Endothelial cell (in vitro differentiated cells): ENCODE measurements around the gene STMP1. TPM values are rescaled to one million over a fixed set of nuclear protein-coding genes. Genes with fewer than 3 reads are reported as not detected.

ENCODE experiments used
- DNase-seq: peaks from one replicate; pipeline ENCODE4 v3.0.0; 2021; ENCODE audit warnings: low spot score
- H3K27ac Mint-ChIP-seq: one replicate; pipeline ENCODE4 v1.8.0; 2021; ENCODE audit warnings: mixed read lengths, inconsistent platforms; ENCODE audit not compliant: unreplicated experiment
- H3K27me3 Mint-ChIP-seq: one replicate; pipeline ENCODE4 v1.8.0; 2021; ENCODE audit warnings: mild to moderate bottlenecking, moderate library complexity, mixed read lengths, inconsistent platforms; ENCODE audit not compliant: unreplicated experiment
- H3K36me3 Mint-ChIP-seq: one replicate; pipeline ENCODE4 v1.8.0; 2021; ENCODE audit warnings: mild to moderate bottlenecking, low read depth, mixed read lengths, inconsistent platforms; ENCODE audit not compliant: unreplicated experiment
- H3K4me1 Mint-ChIP-seq: one replicate; pipeline ENCODE4 v1.8.0; 2021; ENCODE audit warnings: mild to moderate bottlenecking, mixed read lengths, inconsistent platforms; ENCODE audit not compliant: unreplicated experiment
- H3K4me3 Mint-ChIP-seq: one replicate; pipeline ENCODE4 v1.8.0; 2021; ENCODE audit warnings: mild to moderate bottlenecking, mixed read lengths, inconsistent platforms; ENCODE audit not compliant: unreplicated experiment
- H3K9me3 Mint-ChIP-seq: one replicate; pipeline ENCODE4 v1.8.0; 2021; ENCODE audit warnings: mixed read lengths, inconsistent platforms; ENCODE audit not compliant: unreplicated experiment
- long read RNA-seq: library from polyadenylated mRNA; unstranded; transcript quantifications from one replicate; pipeline ENCODE4 v2.0.0, GENCODE V29; 2020; ENCODE audit not compliant: unreplicated experiment
- total RNA-seq: library from RNA; stranded (reverse); fragmentation: NEBNext Ultra II Directional; extraction: Animal tissue kit (Norgen Biotek cat#: 25700); gene quantifications from one replicate; pipeline ENCODE4 v1.2.1, GENCODE V29; 2021; ENCODE audit not compliant: unreplicated experiment
- TF ChIP-seq, protein P1 (sequence below): fragments of 200-600 bp; sonication (generic); IDR thresholded peaks from one replicate; pipeline ENCODE4 v1.5.0; 2021; ENCODE audit warnings: antibody characterized with exemption; ENCODE audit not compliant: unreplicated experiment

STMP1 gene
- total RNA-seq = 27.5 TPM
- long read RNA-seq, transcript STMP1-202 (3 exons, 2,450 nt) = major isoform, 25 of 28 reads
- long read RNA-seq, partial matches to known transcripts = 0 of 28 reads
- long read RNA-seq, other reads (novel, unspliced or antisense) = 3 of 28 reads

DNA sequence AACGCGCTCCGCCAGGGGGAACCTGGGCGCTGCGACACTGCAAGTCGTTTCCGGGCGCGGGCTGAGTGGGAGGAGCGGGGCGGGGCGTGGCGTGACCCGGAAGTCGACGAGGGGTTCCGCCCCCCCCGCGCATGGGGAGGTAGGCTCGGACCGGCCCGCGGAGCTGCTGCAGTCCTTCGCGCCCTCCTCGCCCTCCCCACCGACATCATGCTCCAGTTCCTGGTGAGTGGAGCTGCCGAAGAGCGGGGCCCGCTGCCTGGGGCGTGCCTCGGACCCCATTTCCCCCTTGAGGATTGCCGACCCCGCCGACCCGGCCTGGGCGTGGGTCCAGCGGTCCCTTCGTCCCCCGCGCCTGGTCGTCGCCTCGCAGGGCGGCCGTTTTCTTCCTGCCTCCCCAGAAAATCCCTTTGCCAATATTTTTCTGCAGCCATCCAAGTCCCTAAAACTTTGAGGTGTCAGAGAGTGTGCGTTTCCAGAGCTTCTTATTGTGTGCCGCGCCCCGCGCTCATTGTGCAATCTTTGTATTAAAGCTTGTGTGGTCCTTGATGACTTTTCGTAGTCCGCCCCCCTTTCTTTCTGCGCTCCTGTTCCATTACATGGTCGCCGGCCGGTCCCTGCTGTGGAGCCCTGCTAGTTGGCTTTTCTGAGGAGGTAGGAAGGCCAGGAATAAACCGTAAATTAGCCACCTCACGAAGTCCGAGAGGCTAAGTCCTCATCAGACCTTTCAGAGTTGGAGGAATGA is at the start of gene STMP1:
TSS of gene STMP1 (plus strand) at position 142 of the 742 bp plus-strand sequence.
- H3K9me3 Mint-ChIP-seq = no peaks in the 10 kb centered on the region
- peaks cover 13% of the 10 kb centered on the region for H3K27me3 Mint-ChIP-seq
- H3K27ac Mint-ChIP-seq = peak within 1 kb of the TSS; percentile 96
- peak; percentile 99 for DNase-seq
- H3K4me1 Mint-ChIP-seq = peaks cover 39% of the 10 kb centered on the region
- TF ChIP-seq, protein P1, sequence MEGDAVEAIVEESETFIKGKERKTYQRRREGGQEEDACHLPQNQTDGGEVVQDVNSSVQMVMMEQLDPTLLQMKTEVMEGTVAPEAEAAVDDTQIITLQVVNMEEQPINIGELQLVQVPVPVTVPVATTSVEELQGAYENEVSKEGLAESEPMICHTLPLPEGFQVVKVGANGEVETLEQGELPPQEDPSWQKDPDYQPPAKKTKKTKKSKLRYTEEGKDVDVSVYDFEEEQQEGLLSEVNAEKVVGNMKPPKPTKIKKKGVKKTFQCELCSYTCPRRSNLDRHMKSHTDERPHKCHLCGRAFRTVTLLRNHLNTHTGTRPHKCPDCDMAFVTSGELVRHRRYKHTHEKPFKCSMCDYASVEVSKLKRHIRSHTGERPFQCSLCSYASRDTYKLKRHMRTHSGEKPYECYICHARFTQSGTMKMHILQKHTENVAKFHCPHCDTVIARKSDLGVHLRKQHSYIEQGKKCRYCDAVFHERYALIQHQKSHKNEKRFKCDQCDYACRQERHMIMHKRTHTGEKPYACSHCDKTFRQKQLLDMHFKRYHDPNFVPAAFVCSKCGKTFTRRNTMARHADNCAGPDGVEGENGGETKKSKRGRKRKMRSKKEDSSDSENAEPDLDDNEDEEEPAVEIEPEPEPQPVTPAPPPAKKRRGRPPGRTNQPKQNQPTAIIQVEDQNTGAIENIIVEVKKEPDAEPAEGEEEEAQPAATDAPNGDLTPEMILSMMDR = peak; percentile 85
- peak within 1 kb of the TSS; percentile 99 for H3K4me3 Mint-ChIP-seq
- H3K36me3 Mint-ChIP-seq = peaks cover 4% of the 10 kb centered on the region

DNA sequence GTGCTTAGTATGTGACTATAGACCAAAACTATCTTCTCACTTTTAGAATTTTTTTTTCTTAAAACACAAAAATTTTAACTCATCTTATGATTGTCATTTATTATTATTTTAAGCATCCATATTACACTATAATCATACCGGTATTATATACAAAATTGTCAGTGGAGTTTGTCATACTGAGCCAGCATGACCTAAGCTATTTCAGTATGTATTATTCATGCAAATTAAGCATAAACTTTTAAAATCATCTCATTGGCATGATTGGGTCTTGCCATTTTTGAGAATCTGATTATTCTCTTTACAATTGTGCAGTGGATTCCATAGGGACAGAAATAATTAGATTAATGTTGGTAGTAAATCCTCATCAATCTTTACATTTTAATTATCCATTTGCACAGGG is 46.2 kb upstream of the STMP1 start:
- H3K27me3 Mint-ChIP-seq = no peaks in the 10 kb centered on the region
- H3K9me3 Mint-ChIP-seq = no peaks in the 10 kb centered on the region
- no peak overlapping the region for H3K27ac Mint-ChIP-seq
- peaks cover 4% of the 10 kb centered on the region for H3K36me3 Mint-ChIP-seq
- DNase-seq = no peak
- TF ChIP-seq, protein P1 = no peak
- no peaks in the 10 kb centered on the region for H3K4me1 Mint-ChIP-seq
- no peak overlapping the region for H3K4me3 Mint-ChIP-seq

DNA sequence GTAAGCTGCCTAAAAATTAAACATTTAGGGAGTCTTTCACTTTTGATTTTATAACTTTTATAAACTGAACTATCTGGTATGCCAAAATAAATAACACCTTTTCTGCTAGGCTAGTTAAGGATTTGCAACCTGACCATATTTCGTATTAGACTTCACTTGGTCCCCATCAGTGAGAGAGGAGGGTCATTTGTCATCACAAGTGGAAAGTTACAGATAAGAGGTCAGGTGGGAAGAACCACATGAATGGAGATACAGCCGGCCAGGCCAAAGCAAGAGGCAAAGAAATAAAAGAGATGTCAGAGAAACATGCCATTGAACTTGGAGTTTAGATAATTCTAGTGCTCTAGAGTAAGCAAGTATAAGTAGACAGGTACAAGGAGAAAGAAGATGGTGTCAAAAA is 44.5 kb upstream of the STMP1 start:
- Mint-ChIP-seq H3K36me3 (peaks cover 4% of the 10 kb centered on the region), H3K4me1 (no peaks in the 10 kb centered on the region), H3K4me3 (no peak overlapping the region), H3K9me3 (no peaks in the 10 kb centered on the region), H3K27me3 (no peaks in the 10 kb centered on the region), H3K27ac (no peak overlapping the region)
- DNase-seq = no peak
- TF ChIP-seq, protein P1 = no peak

DNA sequence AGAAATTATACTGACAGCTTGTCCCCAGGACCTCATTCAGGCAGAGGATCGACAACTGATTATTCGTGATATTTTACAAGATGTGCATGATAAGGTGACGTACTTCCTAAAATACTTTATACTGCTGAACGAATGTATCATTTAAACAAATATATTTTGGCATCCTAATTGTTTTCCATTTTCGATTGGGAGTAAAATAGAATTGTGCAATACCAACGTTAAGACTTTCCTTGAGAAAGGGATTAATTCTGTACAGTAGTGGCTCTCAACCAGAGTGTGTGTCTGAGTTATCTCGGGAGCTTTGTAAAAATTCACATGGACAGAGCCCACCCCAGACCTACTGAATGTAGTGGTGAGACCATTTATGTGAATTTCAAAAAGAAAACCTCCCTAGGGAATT is 43.8 kb upstream of the STMP1 start:
- Mint-ChIP-seq H3K36me3 (peaks cover 4% of the 10 kb centered on the region), H3K4me3 (no peak overlapping the region), H3K27me3 (no peaks in the 10 kb centered on the region), H3K27ac (no peak overlapping the region), H3K4me1 (no peaks in the 10 kb centered on the region), H3K9me3 (no peaks in the 10 kb centered on the region)
- TF ChIP-seq, protein P1 = no peak
- DNase-seq = no peak

DNA sequence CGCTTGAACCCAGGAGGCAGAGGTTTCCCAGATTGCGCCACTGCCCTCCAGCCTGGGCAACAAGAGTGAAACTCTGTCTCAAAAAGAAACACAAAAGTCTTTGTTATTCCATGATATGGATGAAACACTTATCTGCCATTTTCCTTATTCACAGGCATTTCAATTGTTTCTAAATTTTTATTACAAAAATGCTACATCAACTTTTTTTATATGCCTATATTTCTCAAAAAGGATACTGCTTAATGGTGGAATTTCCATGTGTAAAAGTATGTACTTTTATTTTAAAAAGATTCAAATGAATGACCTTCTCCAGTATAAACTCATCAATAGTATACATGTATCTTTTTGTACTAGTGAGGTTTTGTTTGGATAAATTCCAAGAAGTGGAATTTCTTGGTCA is 41.9 kb upstream of the STMP1 start:
- TF ChIP-seq, protein P1 = no peak

More for the DNA sequence above, 41.9 kb upstream of the STMP1 start:
- H3K27me3 Mint-ChIP-seq = no peaks in the 10 kb centered on the region
- no peaks in the 10 kb centered on the region for H3K4me1 Mint-ChIP-seq
- no peak overlapping the region for H3K4me3 Mint-ChIP-seq
- H3K9me3 Mint-ChIP-seq = no peaks in the 10 kb centered on the region
- DNase-seq = no peak
- H3K36me3 Mint-ChIP-seq = peaks cover 4% of the 10 kb centered on the region
- no peak overlapping the region for H3K27ac Mint-ChIP-seq
